Esophagus muscularis mucosa (tissue), 3 donors: ENCODE data around the gene SCCPDH.

Source experiments
- CTCF ChIP-seq, 3 experiments: fragments of 200-600 bp in 2 of 3; fragments of 450-650 bp in 1 of 3; sonication (generic) in 2 of 3; IDR thresholded peaks; one replicate each; pipeline ENCODE4 v1.5.1; 2017 to 2019; ENCODE audit warnings: antibody characterized with exemption in 3 of 3, mild to moderate bottlenecking in 2 of 3, moderate library complexity in 1 of 3
- POLR2A ChIP-seq: fragments of 450-650 bp; IDR thresholded peaks from one replicate; pipeline ENCODE4 v1.6.1; 2017; ENCODE audit warnings: antibody characterized with exemption, moderate library complexity, mild to moderate bottlenecking, low read depth
- POLR2AphosphoS5 ChIP-seq, 2 donors: sonication (generic); formaldehyde crosslinking; IDR thresholded peaks; one replicate each; pipeline ENCODE4 v1.6.1; 2017; ENCODE audit warnings: antibody characterized with exemption in 2 of 2

- TF ChIP-seq CTCF (IDR thresholded peaks at IDR 0.05) (no peak), POLR2A (no peak), POLR2AphosphoS5 (IDR thresholded peaks at IDR 0.05) (no peak)
Measured at GRCh38 chr1:246761396-246761795, 37.2 kb downstream of the SCCPDH start.
